ENCODE measurements around the gene RAB40C.

The RAB40C gene

GRCh38 chr16:667113-667779, 77.4 kb downstream of the RAB40C start:
- DNase-seq (ENCODE audit: low read depth, low spot score): no peak

GRCh38 chr16:667780-668518, 78.1 kb downstream of the RAB40C start, which contains the start of gene RHOT2:
TSS of gene RHOT2 (plus strand) at chr16:668132. CDS start at chr16:668200, 68 bp downstream.
- no peak for DNase-seq (ENCODE audit: low read depth, low spot score)

GRCh38 chr16:668519-669171, 78.8 kb downstream of the RAB40C start:
- DNase-seq (ENCODE audit: low read depth, low spot score): no peak

- no peak for DNase-seq (ENCODE audit: low read depth, low spot score)
Measured at GRCh38 chr16:669666-670065, 79.8 kb downstream of the RAB40C start.

GRCh38 chr16:670485-671352, 80.9 kb downstream of the RAB40C start:
- no peak for DNase-seq (ENCODE audit: low read depth, low spot score)

GRCh38 chr16:671353-672131, 81.7 kb downstream of the RAB40C start:
- DNase-seq (ENCODE audit: low read depth, low spot score): no peak

GRCh38 chr16:672371-672770, 82.5 kb downstream of the RAB40C start:
- no peak for DNase-seq (ENCODE audit: low read depth, low spot score)

GRCh38 chr16:672851-673250, 83.0 kb downstream of the RAB40C start:
- no peak for DNase-seq (ENCODE audit: low read depth, low spot score)

- DNase-seq (ENCODE audit: low read depth, low spot score): no peak
Measured at GRCh38 chr16:673399-673991, 83.6 kb downstream of the RAB40C start.

GRCh38 chr16:674214-674881, 84.5 kb downstream of the RAB40C start:
- DNase-seq (ENCODE audit: low read depth, low spot score): no peak

- no peak for DNase-seq (ENCODE audit: low read depth, low spot score)
Measured at GRCh38 chr16:674968-675883, 85.4 kb downstream of the RAB40C start, which contains the start of gene RHBDL1. TSS of gene RHBDL1 (plus strand) at chr16:675671. CDS start at chr16:675791, 120 bp downstream.

- DNase-seq (ENCODE audit: low read depth, low spot score): no peak
Measured at GRCh38 chr16:675884-676564, 86.2 kb downstream of the RAB40C start.

GRCh38 chr16:676565-676902, 86.7 kb downstream of the RAB40C start:
- no peak for DNase-seq (ENCODE audit: low read depth, low spot score)

GRCh38 chr16:676913-677312, 87.0 kb downstream of the RAB40C start:
- DNase-seq (ENCODE audit: low read depth, low spot score): no peak

- DNase-seq (ENCODE audit: low read depth, low spot score): no peak
Measured at GRCh38 chr16:677316-678190, 87.7 kb downstream of the RAB40C start.

- no peak for DNase-seq (ENCODE audit: low read depth, low spot score)
Measured at GRCh38 chr16:678209-678857, 88.5 kb downstream of the RAB40C start.

Measured in iPS DF 19.7 (cell line).